OCI-LY7 (cell line): ENCODE results near the gene PDE9A. TPM values are rescaled to one million over a fixed set of nuclear protein-coding genes. Genes with fewer than 3 reads are reported as not detected.

Source experiments
- BruUV-seq: library from RNA; stranded (reverse); fragments of 400-500 nt; replicated peaks from 2 replicates; lab custom pipeline; 2021; lab: Mats Ljungman, UMichigan
- CTCF ChIA-PET: fragments of 300-600 bp; sonication (Branson Sonifier 250); formaldehyde crosslinking; loops from one replicate; lab custom pipeline; 2022; ENCODE audit warnings: antibody characterized with exemption; ENCODE audit not compliant: unreplicated experiment; lab: Charles Lee
- POLR2A ChIA-PET: fragments of 300-600 bp; sonication (Branson Sonifier 250); formaldehyde crosslinking; loops from one replicate; lab custom pipeline; 2022; ENCODE audit warnings: antibody characterized with exemption; lab: Charles Lee
- DNase-seq: peaks from one replicate; pipeline ENCODE4 v3.0.0-alpha.2; 2015; ENCODE audit warnings: low spot score
- H2AFZ ChIP-seq: fragments of 200-600 bp; sonication (generic), shearing (Covaris generic); 2 replicates; pipeline ENCODE4 v1.6.1; 2014; ENCODE audit warnings: mild to moderate bottlenecking, antibody characterized with exemption, low read length, moderate library complexity
- H3K27ac ChIP-seq: fragments of 200-600 bp; sonication (generic); 2 replicates; pipeline ENCODE4 v1.5.1; 2014; ENCODE audit warnings: mixed run types, low read depth, mild to moderate bottlenecking, moderate library complexity, low read length, inconsistent platforms; ENCODE audit not compliant: poor library complexity, severe bottlenecking
- H3K36me3 ChIP-seq: fragments of 200-600 bp; sonication (generic); 2 replicates; pipeline ENCODE4 v1.6.1; 2014; ENCODE audit warnings: mild to moderate bottlenecking, antibody characterized with exemption, low read length, moderate library complexity, mixed read lengths; ENCODE audit not compliant: insufficient read depth
- H3K4me1 ChIP-seq: fragments of 200-600 bp; sonication (generic); 2 replicates; pipeline ENCODE4 v1.5.1; 2014; ENCODE audit warnings: mild to moderate bottlenecking, low read length; ENCODE audit not compliant: insufficient read depth, poor library complexity, severe bottlenecking
- H3K4me2 ChIP-seq: fragments of 200-600 bp; sonication (generic); 2 replicates; pipeline ENCODE4 v1.6.1; 2014; ENCODE audit warnings: mild to moderate bottlenecking, low read length
- H3K4me3 ChIP-seq: fragments of 200-600 bp; sonication (generic); 2 replicates; pipeline ENCODE4 v1.5.1; 2014; ENCODE audit warnings: mild to moderate bottlenecking, low read depth, low read length; ENCODE audit not compliant: poor library complexity, severe bottlenecking
- H3K79me2 ChIP-seq: fragments of 200-600 bp; sonication (generic); 2 replicates; pipeline ENCODE4 v1.6.1; 2016; ENCODE audit warnings: low read depth, mild to moderate bottlenecking, low read length, moderate library complexity, mixed read lengths; ENCODE audit not compliant: insufficient read depth
- H3K9me2 ChIP-seq: fragments of 200-600 bp; sonication (generic); 2 replicates; pipeline ENCODE4 v1.6.1; 2016; ENCODE audit warnings: mild to moderate bottlenecking, low read length, mixed read lengths; ENCODE audit not compliant: insufficient read depth
- H3K9me3 ChIP-seq: fragments of 200-600 bp; sonication (generic); 2 replicates; pipeline ENCODE4 v1.6.1; 2014; ENCODE audit warnings: mild to moderate bottlenecking, mixed run types, low read length, mixed read lengths
- H4K20me1 ChIP-seq: fragments of 200-600 bp; sonication (generic); 2 replicates; pipeline ENCODE4 v1.6.1; 2014; ENCODE audit warnings: mild to moderate bottlenecking, antibody characterized with exemption, low read length, moderate library complexity, mixed read lengths; ENCODE audit not compliant: insufficient read depth
- CTCF ChIP-seq: fragments of 200-600 bp; sonication (generic); conservative IDR thresholded peaks from 2 replicates; pipeline ENCODE4 v1.5.1; 2014; ENCODE audit warnings: mild to moderate bottlenecking, antibody characterized with exemption, low read length, moderate library complexity, mixed read lengths
- EZH2phosphoT487 ChIP-seq: fragments of 200-600 bp; sonication (generic); IDR thresholded peaks from 2 replicates; pipeline ENCODE4 v1.6.1; 2018; ENCODE audit warnings: low read depth, borderline replicate concordance, mild to moderate bottlenecking, mixed run types, antibody characterized with exemption, low read length, moderate library complexity, mixed read lengths
- intact Hi-C: fragments of 100-400 bp; cut with micrococcal nuclease; formaldehyde crosslinking; loops from one replicate; pipeline ENCODE4 v1.10.0; 2022; ENCODE audit not compliant: unreplicated experiment
- total RNA-seq, 2 experiments: library from RNA; depleted of rRNA in 1 of 2; stranded (reverse); fragments of >200 nt in 1 of 2; shearing (Covaris generic) in 1 of 2; gene quantifications; 2 replicates each; pipeline ENCODE4 v1.2.3, GENCODE V29; 2014 to 2022

Gene PDE9A
- total RNA-seq, 2 experiments from 2014 or later, result 11.4 to 22.4 TPM

- no peak for DNase-seq
- ChIA-PET CTCF (interaction anchor here (0.7 kb wide), 1 partner anchor 59 kb away, joined by 3 read pairs; no protein-coding TSS in a partner anchor), POLR2A (no interaction called here)
- H3K79me2 ChIP-seq, result no peaks in the 10 kb centered on the region
- no TSS peak for BruUV-seq
- intact Hi-C loops, result loop anchor here (10.0 kb wide), 2 partner anchors 62 to 178 kb away; no protein-coding TSS in a partner anchor
- no peak overlapping the region for H3K4me2 ChIP-seq
- H4K20me1 ChIP-seq, result no peaks in the 10 kb centered on the region
- H3K9me2 ChIP-seq, result no peaks in the 10 kb centered on the region
- no peaks in the 10 kb centered on the region for H3K36me3 ChIP-seq
- H3K4me1 ChIP-seq, result no peaks in the 10 kb centered on the region
- H3K9me3 ChIP-seq, result no peaks in the 10 kb centered on the region
- no peak overlapping the region for H2AFZ ChIP-seq
- H3K4me3 ChIP-seq, result no peak overlapping the region
- TF ChIP-seq CTCF, result no peak
- no peak for TF ChIP-seq EZH2phosphoT487
- H3K27ac ChIP-seq, result no peak overlapping the region
Observed at GRCh38 chr21:42636520-42637266, 16.7 kb upstream of the PDE9A start.

- no peaks in the 10 kb centered on the region for H3K9me3 ChIP-seq
- intact Hi-C loops, result loop anchor here (10.0 kb wide), 2 partner anchors 63 to 177 kb away; no protein-coding TSS in a partner anchor
- H3K36me3 ChIP-seq, result no peaks in the 10 kb centered on the region
- H3K4me1 ChIP-seq, result no peaks in the 10 kb centered on the region
- no peak overlapping the region for H3K4me3 ChIP-seq
- POLR2A ChIA-PET, result no interaction called here
- H3K9me2 ChIP-seq, result no peaks in the 10 kb centered on the region
- H3K79me2 ChIP-seq, result no peaks in the 10 kb centered on the region
- H3K4me2 ChIP-seq, result no peak overlapping the region
- CTCF ChIA-PET, result interaction anchor here (0.7 kb wide), 1 partner anchor 58 kb away, joined by 3 read pairs; no protein-coding TSS in a partner anchor
- no peaks in the 10 kb centered on the region for H4K20me1 ChIP-seq
- no peak overlapping the region for H3K27ac ChIP-seq
- no peak for DNase-seq
- BruUV-seq, result no TSS peak
- no peak overlapping the region for H2AFZ ChIP-seq
- no peak for TF ChIP-seq EZH2phosphoT487
- no peak for TF ChIP-seq CTCF
Observed at GRCh38 chr21:42637267-42638041, 16.0 kb upstream of the PDE9A start.
